H1 (cell line): ENCODE data around the gene MATR3. TPM values are rescaled to one million over a fixed set of nuclear protein-coding genes. Genes with fewer than 3 reads are reported as not detected.

ENCODE experiments used
- EP300 ChIP-seq, 2 experiments: IDR thresholded peaks; 1 replicate in 1 of 2; 2 replicates in 1 of 2; pipeline ENCODE4 v1.6.1; 2011 to 2012; ENCODE audit warnings: low read depth in 2 of 2, low read length in 2 of 2, mild to moderate bottlenecking in 2 of 2, borderline replicate concordance in 1 of 2, inconsistent platforms in 1 of 2, moderate library complexity in 1 of 2
- polyA plus RNA-seq, 7 experiments: library from polyadenylated mRNA; depleted of rRNA in 3 of 7; stranded (reverse) in 5 of 7; unstranded in 2 of 7; fragments of >200 nt in 5 of 7; fragments of 200-250 nt in 2 of 7; gene quantifications; 1 replicate in 5 of 7; 2 replicates in 1 of 7; 4 replicates in 1 of 7; pipeline versions ENCODE4 v1.2.1 to v1.2.3, GENCODE V29; 2011 to 2013; ENCODE audit warnings: missing spikeins in 2 of 7, mixed read lengths in 2 of 7
- total RNA-seq: library from RNA; stranded (reverse); fragmentation: NEBNext Ultra II Directional; extraction: Animal tissue kit (Norgen Biotek cat#: 25700); gene quantifications from 2 replicates; pipeline ENCODE4 v1.2.1, GENCODE V29; 2021
- TF ChIP-seq, protein P1 (sequence below), 3 experiments: IDR thresholded peaks; 1 replicate in 2 of 3; 2 replicates in 1 of 3; pipeline versions ENCODE4 v1.5.1 to v1.6.1; 2011; ENCODE audit warnings: low read length in 3 of 3, mild to moderate bottlenecking in 3 of 3, inconsistent platforms in 2 of 3, low read depth in 1 of 3, moderate library complexity in 1 of 3; ENCODE audit not compliant: insufficient read depth in 1 of 3; ENCODE audit errors: control extremely low read depth in 1 of 3
- TF ChIP-seq, protein P2 (sequence below): IDR thresholded peaks from 2 replicates; pipeline ENCODE4 v1.6.1; 2012; ENCODE audit warnings: inconsistent platforms

MATR3 gene
- total and polyA plus RNA-seq, 2 of the 8 experiments (the other 6 are each of a cell fraction or from before 2014, with no cell fraction given) = 116 to 389 TPM

DNA sequence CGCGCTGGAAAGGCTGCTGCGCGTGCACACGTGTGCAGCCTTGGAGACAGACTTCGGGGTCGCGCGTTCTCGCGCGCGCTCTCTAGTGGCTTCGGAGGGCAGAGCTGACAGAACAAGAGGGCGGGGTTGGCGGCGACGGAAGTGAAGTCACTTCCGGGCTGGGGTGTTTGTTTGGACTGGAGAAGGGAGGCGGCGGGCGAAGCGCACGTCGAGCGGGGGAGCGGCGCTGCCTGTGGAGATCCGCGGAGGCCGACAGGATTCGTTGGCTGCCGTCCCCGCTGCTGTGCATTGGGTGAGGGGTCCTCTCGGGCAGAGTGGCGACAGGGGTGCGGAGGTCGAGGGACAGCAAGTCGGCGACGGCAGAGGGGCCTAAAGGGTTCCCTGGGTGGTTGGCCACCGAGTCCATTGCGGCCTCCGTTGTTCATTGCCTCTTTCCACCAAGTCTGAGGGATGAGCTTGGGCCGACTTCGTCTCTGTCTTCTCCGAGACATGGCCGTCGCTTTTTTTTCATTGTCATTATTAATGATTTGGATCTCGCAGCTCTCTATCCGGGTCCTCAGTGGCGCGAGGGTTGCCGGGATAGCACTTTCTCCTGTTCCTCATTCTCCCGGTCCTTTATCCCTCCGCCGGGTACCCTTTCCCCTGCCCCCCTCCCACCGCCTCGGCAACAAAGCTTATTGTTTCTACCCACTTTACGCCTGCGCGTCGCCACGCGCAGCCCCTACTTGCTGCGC lies 48.3 kb downstream of the MATR3 start, which contains the start of gene PAIP2 (continued):
- TF ChIP-seq EP300 (IDR thresholded peaks at IDR 0.05; ENCODE audit: borderline replicate concordance in 1 of 2, low read depth in 2 of 2, low read length in 2 of 2) = peak in 1 of 2 experiments; percentile 56; a peak in 1 of 3 replicates
- TF ChIP-seq, protein P1, sequence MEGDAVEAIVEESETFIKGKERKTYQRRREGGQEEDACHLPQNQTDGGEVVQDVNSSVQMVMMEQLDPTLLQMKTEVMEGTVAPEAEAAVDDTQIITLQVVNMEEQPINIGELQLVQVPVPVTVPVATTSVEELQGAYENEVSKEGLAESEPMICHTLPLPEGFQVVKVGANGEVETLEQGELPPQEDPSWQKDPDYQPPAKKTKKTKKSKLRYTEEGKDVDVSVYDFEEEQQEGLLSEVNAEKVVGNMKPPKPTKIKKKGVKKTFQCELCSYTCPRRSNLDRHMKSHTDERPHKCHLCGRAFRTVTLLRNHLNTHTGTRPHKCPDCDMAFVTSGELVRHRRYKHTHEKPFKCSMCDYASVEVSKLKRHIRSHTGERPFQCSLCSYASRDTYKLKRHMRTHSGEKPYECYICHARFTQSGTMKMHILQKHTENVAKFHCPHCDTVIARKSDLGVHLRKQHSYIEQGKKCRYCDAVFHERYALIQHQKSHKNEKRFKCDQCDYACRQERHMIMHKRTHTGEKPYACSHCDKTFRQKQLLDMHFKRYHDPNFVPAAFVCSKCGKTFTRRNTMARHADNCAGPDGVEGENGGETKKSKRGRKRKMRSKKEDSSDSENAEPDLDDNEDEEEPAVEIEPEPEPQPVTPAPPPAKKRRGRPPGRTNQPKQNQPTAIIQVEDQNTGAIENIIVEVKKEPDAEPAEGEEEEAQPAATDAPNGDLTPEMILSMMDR (IDR thresholded peaks at IDR 0.05; ENCODE audit: control extremely low read depth in 1 of 3, insufficient read depth in 1 of 3, low read depth in 1 of 3, low read length in 3 of 3) = peak; percentile 65 to 89 (median 77)
- TF ChIP-seq, protein P2, sequence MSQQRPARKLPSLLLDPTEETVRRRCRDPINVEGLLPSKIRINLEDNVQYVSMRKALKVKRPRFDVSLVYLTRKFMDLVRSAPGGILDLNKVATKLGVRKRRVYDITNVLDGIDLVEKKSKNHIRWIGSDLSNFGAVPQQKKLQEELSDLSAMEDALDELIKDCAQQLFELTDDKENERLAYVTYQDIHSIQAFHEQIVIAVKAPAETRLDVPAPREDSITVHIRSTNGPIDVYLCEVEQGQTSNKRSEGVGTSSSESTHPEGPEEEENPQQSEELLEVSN = peak; percentile 55
